Smooth muscle cell of the brain vasculature (primary cell): Measurements from ENCODE around the gene TSPEAR.

ENCODE experiments used
- DNase-seq: peaks from one replicate; pipeline ENCODE4 v3.0.0-alpha.2; 2012; ENCODE audit warnings: low read depth, low spot score

The TSPEAR gene

GRCh38 chr21:44453120-44453519, 258.3 kb downstream of the TSPEAR start:
- no peak for DNase-seq

GRCh38 chr21:44450999-44451398, 260.4 kb downstream of the TSPEAR start:
- DNase-seq: no peak

- no peak for DNase-seq
Observed at GRCh38 chr21:44450402-44450801, 261.0 kb downstream of the TSPEAR start.

GRCh38 chr21:44449473-44450363, 261.7 kb downstream of the TSPEAR start:
- no peak for DNase-seq

GRCh38 chr21:44448651-44449131, 262.7 kb downstream of the TSPEAR start:
- no peak for DNase-seq
